LNCaP clone FGC (cell line): Measurements from ENCODE around the gene SECISBP2.

Experiments
- DNase-seq: peaks from one replicate; pipeline ENCODE4 v3.0.0-alpha.2; 2011; ENCODE audit warnings: low read depth
- H3K4me3 ChIP-seq: 2 replicates; pipeline ENCODE4 v1.5.1; 2011; ENCODE audit warnings: mild to moderate bottlenecking, low read depth, low read length, control low read depth
- TF ChIP-seq, protein P1 (sequence below): IDR thresholded peaks from 2 replicates; pipeline ENCODE4 v1.5.1; 2012; ENCODE audit warnings: mild to moderate bottlenecking; ENCODE audit not compliant: control insufficient read depth, insufficient read depth; ENCODE audit errors: extremely low read depth

Gene SECISBP2

DNA sequence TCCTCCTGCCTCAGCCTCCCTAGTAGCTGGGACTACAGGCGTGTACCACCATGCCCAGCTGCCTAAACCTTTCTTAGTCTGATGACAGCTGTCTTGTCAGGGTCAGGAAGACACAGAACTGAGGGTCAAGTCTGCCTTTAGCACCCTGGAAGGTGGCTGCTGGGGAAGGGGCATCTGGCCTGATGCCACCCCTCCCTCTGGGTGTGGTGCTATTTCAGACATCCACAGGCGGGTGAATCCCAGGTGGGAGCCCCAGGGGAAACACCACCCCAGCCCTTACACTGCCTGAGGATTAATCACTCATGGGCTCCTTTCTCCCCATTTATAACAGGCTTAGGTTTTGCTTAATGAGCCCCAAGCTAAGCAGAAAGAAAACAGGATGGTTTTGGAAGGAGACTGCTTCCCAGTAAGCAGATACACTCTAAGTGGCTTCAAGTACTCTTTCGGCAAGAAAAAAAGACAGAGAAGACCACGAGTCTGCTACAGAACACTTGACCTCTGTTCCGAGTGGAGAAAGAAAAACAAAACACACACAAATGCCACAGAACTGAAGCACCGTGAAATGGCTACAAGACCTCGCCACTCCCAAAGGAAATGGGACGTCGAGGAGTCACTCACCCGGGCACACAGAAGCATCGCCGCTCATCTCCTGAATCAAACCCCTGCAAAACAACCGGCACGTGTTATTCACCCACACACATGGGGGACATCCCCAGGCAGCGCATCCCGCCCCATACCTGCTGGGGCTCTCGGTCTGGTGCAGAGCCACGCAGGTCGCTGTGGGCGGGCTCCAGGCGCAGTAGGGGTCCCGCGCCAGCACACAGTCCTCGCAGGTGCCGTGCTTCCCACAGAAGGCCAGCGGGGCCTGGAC, 62.4 kb downstream of the SECISBP2 start:
- H3K4me3 ChIP-seq = no peak overlapping the region
- TF ChIP-seq, protein P1, sequence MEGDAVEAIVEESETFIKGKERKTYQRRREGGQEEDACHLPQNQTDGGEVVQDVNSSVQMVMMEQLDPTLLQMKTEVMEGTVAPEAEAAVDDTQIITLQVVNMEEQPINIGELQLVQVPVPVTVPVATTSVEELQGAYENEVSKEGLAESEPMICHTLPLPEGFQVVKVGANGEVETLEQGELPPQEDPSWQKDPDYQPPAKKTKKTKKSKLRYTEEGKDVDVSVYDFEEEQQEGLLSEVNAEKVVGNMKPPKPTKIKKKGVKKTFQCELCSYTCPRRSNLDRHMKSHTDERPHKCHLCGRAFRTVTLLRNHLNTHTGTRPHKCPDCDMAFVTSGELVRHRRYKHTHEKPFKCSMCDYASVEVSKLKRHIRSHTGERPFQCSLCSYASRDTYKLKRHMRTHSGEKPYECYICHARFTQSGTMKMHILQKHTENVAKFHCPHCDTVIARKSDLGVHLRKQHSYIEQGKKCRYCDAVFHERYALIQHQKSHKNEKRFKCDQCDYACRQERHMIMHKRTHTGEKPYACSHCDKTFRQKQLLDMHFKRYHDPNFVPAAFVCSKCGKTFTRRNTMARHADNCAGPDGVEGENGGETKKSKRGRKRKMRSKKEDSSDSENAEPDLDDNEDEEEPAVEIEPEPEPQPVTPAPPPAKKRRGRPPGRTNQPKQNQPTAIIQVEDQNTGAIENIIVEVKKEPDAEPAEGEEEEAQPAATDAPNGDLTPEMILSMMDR = no peak
- DNase-seq = no peak

- TF ChIP-seq, protein P1 = no peak
- no peak for DNase-seq
- no peak overlapping the region for H3K4me3 ChIP-seq
These were observed 63.0 kb downstream of the SECISBP2 start for GRCh38 chr9:89381308-89381609.

DNA sequence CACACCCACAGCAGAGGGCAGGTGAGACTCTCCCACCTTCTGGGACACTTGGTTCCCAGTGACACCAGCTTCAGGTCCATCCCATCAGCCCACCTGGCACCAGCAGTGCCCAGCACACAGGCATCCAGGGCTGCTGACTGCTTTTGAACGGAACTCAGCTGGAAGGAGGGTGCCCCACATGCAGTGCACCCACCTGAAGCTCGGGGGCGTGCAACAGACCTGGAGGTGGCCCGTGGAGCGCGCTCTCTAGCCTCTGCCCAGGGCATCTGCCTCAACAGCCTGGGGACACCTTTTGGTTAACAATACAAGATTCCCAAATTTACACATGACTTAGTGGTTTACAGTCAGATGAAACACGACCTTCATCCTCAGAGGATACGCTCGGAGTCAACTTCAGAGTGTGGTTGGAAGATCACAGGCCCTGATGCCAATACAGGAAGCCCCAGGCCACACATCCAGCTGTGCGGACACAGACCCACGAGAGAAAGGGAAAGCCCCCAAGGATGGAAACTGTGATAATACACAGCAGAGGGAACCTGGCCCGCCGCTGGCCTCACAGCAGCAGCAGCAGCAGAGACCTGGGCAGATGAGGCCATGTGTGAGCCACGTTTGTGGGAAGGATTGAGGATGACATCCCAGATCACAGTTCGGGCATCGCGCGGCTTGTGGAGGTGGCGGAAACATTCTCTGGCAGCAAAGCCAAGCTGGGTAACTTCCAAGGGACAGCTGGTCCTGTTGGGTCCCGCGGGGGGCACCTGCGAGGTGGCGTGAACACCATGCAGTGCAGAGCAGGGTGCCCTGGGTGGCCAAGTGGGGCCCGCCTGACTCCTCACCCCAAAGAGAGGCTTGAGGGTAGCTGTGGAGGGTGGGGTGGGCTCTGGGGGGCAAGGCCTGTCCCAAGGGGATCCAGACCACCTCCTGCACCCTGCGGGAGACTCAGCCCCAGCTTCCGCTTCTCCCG, 64.0 kb downstream of the SECISBP2 start:
- TF ChIP-seq, protein P1 = no peak
- no peak for DNase-seq
- no peak overlapping the region for H3K4me3 ChIP-seq

DNA sequence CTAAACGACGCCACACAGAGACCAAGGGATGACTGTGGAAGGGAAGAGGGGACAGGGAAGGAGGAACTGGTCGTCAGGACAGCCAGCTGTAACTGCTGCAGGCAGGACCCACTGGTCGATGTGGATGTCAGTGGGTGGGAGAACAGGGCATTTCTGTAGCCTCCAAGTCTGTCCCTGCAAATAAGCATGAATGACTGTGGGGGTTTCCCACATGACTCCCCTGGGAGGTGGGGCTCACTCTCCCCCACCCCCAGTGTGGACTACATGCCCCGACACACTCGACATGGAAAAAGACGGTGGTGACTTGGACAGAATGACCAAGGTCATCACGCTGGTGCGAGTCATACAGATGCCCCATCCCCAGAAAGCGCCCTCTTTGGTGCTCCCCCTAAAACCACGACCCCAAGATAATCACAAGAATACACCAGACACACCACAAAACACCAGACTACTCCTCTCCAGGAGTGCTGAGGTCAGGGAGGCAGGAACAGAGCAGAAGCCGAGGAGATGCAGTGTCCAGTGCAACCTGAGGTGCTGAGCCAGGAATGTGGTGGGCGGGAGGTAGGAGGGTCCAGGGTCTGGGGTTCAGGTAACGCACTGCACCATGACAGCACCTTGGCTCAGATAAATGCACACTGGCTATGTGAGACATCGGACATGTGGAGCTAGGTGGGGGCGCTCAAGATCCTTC, 64.9 kb downstream of the SECISBP2 start:
- no peak overlapping the region for H3K4me3 ChIP-seq
- TF ChIP-seq, protein P1 = no peak
- DNase-seq = no peak

- DNase-seq = no peak
- H3K4me3 ChIP-seq = no peak overlapping the region
- TF ChIP-seq, protein P1 = no peak
These were observed 65.5 kb downstream of the SECISBP2 start for GRCh38 chr9:89383721-89384300.

- H3K4me3 ChIP-seq = no peak overlapping the region
- no peak for DNase-seq
- TF ChIP-seq, protein P1 = no peak
These were observed 66.5 kb downstream of the SECISBP2 start for GRCh38 chr9:89384783-89385182.
